Measurements from ENCODE around the gene TMEM120B.
"Not testable (repeated sequence)": the region's sequence is repeated elsewhere in the genome, so short reads cannot be mapped to it uniquely, and the experiment has no call there.

The TMEM120B gene

DNA sequence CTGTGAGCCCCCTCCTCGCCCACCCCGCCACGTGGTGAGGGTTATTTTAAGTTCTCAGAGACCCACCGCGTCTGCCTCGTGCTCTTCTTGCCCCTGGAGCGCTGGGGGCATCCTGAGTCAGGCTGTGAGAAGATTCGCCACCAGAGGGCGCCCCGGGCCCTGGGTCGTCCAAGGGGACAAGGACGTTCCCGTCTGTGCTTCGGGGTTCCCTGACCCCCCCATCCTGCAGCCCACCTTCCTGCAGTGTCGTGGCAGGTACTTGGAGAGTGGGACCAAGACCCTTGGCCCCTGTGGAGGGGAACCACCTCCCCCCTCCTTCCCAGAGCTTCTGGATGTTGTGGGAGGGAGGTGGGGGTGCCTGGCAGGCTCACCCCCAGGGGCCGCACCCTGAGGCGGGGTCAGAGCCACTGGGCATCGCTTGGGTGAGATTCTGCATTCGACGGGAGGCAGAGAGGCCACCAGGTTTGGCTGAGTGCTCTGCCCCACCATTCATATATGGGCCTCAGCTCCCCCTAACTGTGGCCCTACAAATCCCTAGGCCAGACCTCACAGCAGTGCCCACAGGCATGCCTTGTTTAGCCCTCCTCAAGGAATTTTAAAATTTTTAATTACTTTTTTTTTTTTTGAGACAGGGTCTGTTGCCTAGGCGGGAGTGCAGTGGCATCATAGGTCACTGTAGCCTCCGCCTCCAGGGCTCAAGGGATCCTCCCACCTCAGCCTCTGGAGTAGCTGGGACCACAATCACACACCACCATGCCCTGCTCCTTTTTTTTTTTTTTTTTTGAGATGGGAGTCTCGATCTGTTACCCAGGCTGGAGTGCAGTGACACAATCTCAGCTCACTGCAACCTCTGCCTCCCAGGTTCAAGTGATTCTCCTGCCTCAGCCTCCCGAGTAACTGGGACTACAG is 63.9 kb downstream of the TMEM120B start:
- DNase-seq: peak; percentile 99

- no peak for DNase-seq
Measured at GRCh38 chr12:121778567-121779421, 66.2 kb downstream of the TMEM120B start.

DNA sequence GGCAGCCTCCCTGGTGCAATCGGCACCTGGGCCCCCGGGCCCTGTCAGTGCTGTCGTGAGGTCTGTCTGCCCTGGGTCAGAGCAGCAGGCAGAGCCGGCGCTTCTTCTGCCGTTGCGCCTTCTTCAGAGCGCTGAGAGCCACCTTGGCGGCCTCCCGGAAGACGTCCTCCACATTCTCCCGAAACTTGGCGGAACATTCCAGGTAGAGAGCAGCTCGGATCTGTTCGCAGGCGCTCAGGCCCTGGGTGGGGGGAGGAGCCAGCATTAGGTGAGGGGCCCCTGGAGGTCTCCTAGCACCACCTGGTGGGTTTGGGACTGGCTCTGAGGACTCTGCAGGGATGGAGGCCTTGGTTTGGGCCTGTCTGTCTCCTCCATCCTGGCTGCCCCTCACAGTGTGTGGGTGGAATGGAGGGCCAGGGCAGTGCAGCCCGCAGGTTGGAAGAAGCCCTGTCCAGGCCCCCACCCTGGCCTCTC is 66.9 kb downstream of the TMEM120B start:
- DNase-seq: no peak

- no peak for DNase-seq
Measured at GRCh38 chr12:121780429-121780828, 67.9 kb downstream of the TMEM120B start.

DNA sequence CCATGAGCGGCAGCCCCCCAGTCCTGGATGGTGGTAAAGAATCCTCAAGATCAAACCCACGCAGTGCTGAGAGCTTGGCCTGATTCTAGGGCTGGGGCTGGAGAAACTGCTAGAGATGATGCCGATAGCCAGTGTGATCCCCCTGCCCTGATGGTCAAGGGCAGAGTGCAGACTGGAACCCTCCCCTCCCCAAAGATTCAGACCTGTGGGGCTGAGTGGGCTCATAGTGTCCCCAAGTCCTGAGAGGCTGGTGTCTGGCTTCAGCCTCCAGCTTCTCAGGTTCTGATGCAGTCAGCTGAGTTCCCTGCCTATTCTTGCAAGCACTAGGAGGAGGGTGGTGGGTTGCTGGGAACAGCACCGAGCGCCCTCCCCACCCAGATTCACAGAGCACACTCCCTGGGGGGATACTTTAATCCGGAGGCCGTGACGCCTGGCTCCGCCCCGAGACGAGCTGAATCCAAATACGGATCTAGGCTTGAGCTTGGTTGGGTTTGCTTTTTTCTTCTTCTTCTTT is 69.0 kb downstream of the TMEM120B start:
- DNase-seq: peak; percentile 49

DNA sequence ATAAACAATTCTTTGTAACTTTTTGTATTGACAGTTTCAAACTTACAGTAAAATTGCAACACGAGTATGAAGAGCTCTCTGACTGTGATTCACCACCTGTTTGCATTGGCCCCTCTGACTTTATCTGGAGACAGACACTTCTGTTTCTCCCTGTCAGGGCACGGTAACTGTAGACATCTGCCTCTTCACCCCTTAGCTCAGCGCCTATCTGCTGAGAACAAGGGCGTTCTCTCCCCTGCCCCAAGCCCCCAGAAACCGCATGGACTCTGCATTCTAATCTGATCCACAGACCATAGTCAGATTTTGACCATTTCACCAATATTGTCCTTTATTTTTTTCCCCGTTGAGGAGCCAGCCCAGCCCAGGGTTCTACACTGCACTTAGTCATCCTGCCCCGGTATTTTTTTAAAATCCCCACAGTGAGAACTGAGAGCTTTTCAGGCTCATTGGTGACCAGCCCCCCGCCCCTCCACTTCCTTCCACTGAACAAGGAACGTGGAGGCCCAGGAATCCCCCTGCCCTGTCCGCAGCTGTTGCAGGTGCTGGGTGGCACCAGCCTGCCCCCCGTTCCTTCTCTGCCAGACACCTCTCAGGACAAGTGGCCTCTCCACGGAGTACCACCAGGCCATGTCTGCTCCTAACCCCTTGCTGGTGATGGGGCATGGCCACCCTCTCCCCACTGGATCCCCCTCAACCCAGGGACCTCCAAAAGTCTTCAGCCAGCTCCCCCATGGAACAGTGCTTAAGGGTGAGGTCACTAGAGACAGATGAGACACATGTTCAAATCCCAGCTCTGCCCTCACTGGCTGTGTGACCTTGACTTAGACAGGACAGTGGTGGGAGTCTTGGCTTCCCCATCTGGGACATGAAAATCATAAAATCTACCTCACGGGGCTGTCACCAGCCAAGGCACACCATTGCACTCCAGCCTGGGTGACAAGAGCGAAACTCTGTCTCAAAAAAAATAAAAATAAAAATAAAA is 69.7 kb downstream of the TMEM120B start:
- DNase-seq: peak; percentile 80

GRCh38 chr12:121783766-121784165 is 71.2 kb downstream of the TMEM120B start:
- no peak for DNase-seq

GRCh38 chr12:121784460-121784859 is 71.9 kb downstream of the TMEM120B start:
- DNase-seq: no peak

DNA sequence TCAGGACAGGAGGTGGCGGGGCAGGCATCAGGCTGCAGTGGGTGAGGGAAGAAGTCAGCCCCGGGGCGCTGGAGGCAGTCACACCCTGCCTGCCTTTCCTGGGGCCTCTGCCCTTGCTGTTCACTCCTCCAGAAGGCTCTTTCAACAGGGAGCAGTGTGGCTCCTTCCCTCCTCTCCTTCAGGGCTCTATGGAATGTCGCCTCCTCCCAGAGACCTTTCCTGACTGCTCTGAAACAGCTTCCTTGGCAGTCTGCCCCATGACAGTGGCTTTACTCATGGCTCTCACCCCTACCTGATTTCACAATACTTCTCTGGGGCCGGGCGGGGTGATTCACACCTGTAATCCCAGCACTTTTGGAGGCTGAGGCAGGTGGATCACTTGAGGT is 73.9 kb downstream of the TMEM120B start:
- peak; percentile 72 for DNase-seq

DNA sequence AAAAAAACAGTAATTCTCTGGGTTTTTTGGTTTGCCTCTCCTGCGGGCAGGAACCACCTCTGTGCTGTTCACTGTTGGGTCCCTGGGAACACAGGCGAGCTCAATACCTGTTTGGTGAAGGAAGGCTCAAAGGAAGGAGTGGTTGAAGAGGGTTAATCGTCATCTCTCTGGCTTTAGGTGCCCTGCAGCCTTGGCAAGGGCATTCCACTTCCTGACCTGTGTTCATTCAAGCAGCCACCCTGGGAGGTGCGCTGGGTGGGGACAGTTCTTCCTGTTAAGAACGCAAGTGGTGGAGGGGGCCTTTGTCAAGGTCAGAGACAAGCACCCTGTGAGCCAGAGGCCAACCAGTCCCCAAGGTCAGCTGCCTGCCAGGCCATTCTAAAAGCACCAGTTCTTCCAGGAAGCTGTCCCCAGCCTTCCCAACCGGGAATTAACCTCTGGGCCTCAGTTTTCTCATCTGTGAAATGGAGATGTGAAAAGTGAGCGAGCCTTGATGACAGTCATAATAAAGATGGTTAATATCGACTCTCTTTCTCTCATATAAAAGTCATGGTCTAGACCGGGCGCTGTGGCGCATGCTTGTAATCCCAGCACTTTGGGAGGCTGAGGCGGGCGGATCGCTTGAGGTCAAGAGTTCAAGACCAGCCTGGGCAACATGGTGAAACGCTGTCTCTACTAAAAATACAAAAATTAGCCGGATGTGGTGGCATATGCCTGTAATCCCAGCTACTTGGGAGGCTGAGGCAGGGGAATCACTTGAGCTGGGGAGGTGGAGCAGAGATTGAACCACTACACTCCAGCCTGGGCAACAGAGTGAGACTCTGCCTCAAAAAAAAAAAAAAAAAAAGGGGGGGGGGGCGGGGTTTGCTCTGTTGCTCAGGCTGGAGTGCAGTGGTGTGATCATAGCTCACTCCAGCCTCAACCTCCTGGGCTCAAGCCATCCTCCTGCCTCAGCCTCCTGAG is 74.8 kb downstream of the TMEM120B start:
- peak; percentile 62 for DNase-seq

DNA sequence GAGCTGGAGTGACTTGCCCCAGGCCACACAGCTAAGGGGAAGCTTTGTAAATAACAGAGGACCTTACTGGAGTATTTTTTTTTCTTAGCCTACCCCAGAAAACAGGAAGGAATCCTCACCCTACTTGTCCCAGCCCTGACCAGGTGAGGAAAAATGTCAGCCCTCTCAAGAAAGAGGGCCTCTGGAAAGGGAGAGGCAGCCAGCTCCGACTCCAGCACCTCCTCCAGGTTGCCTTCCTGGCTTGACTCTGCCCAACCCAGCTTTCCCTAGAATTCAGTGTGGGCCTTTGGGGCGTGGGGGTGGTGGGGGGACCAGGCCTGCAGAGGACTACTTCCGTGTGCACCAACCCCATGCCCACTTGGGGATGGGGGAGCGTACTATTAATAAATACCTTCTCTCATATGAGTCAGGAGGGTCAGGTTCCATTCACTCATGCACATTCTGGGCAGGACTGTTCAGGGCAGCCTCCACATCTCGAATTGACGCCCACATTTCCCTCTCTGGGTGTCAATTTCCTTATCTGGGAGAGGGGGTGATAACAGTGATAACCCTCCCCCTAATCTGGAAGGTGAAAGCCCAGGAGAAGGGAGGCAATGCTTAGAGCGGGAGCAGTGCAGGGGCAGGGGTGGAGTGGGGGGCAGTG is 75.7 kb downstream of the TMEM120B start:
- DNase-seq: no peak

DNA sequence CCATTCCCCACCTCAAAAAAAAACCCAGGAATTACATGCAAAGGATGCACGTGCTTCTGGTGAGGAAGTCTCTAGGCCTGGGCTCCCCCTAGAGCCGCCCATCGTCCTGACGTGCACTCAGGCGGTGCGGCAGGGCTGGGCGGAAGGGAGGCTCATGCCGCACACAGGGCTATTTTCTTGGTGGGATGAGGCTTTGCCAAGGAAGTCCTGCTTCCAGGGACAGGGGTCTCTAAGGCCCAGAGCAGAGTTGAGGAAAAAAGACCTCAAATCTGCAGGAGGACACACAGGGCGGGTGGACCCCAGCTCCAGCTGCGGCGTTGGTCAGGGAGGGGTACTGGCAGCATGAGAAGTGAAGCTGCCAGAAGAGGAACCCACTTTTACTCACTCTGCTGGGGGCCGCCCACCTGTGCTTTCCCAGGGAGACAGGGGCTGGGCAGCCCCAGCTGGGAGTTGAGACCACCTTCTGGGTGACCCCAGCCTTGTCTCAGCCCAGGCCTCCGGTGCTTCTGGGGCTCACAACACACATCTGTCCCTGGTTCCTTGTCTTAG is 76.8 kb downstream of the TMEM120B start:
- DNase-seq: peak; percentile 64

GRCh38 chr12:121789800-121790728 is 77.5 kb downstream of the TMEM120B start:
- peak; percentile 93 for DNase-seq

GRCh38 chr12:121790785-121791184 is 78.2 kb downstream of the TMEM120B start:
- not testable (repeated sequence) for DNase-seq

DNA sequence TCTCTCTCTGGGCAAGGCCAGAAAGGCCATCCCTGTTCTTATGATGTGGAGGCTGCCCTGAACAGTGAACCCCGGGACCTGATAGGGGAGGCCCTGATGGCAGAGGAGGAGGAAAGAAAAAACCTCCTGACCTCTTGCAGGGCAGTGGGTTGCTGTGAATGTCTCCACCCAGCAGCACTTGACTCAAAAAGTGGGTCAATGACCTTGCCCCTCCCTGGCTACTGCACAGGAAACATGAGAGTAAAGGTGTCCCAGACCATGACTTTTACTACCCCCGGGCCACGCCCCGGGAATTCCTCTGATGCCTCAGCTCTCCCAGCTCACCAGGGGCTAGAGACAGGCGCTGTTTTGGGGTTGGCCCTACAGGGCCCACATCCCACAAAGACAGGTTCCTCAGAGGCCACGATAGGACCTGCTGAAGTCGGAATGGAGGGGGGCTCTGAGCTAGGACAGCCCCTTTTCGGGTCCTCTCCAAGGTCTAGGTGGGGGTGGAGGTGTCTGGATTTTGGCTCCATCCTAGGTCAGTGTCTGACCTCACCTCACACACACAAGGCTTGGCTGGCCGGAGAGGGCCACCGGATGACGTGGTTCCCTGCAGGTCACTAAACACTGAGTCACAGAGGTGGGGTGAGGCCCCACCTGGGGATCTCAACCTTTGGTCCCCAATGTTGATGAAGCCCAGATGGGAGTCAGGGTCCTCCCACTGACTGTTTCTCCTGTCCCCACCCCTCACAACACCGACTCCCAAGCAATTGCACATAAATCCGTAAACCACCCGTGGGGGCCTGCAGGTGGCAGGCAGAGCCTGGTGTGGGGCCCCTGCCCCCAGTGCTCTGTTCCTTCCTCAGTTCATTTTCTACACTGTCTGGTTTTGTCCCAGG is 79.4 kb downstream of the TMEM120B start:
- DNase-seq: peak; percentile 58

GRCh38 chr12:121792607-121793439 is 80.3 kb downstream of the TMEM120B start:
- DNase-seq: peak; percentile 74

DNA sequence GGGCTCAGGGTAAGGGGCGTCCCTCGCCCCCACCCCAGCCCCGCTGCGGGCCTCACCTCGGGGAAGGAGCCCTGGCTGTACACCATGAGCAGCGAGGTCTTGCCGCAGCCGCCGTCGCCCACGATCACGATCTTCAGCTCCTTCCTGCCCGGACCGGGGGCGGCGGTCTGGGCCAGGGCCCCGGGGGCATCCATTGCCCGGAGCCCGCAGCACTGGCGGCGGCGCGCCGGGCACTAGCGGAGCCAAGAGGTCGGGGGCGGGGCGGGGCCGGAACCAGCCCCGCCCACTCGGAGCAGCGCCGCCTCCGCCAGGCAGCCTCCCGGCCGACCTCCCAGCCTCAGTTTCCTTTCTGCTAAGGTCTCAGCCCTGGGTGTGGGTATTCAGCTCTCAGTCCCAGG is 80.9 kb downstream of the TMEM120B start, which contains the start of gene RHOF:
Gene RHOF, minus strand, starts transcription at position 249 of the 398 bp plus-strand sequence. Its CDS starts 55 bp downstream, at position 194.
- DNase-seq: peak; percentile 82

Measured in stimulated activated CD8-positive, alpha-beta memory T cell treated with anti-CD3 and anti-CD28 coated beads, Interleukin-4, amount 100 ng/mL, for 48 hours (primary cell).